Fibroblast of villous mesenchyme (primary cell): ENCODE measurements around the gene SLC25A6. TPM values are rescaled to one million over a fixed set of nuclear protein-coding genes. Genes with fewer than 3 reads are reported as not detected.

ENCODE experiments used
- DNase-seq: peaks from one replicate; pipeline ENCODE4 v3.0.0-alpha.2; 2010; ENCODE audit warnings: low read depth
- H3K4me3 ChIP-seq: 2 replicates; pipeline ENCODE4 v1.5.1; 2011; ENCODE audit warnings: low read depth, mild to moderate bottlenecking, low read length
- total RNA-seq: library from RNA; depleted of rRNA; stranded (reverse); fragments of >200 nt; gene quantifications from 2 replicates; pipeline ENCODE4 v1.2.3, GENCODE V29; 2012
- TF ChIP-seq, protein P1 (sequence below): IDR thresholded peaks from 2 replicates; pipeline ENCODE4 v1.5.1; 2012; ENCODE audit warnings: low read depth, mild to moderate bottlenecking, low read length; ENCODE audit not compliant: insufficient read depth

The SLC25A6 gene
- total RNA-seq, 1 donor: 123 TPM

DNA sequence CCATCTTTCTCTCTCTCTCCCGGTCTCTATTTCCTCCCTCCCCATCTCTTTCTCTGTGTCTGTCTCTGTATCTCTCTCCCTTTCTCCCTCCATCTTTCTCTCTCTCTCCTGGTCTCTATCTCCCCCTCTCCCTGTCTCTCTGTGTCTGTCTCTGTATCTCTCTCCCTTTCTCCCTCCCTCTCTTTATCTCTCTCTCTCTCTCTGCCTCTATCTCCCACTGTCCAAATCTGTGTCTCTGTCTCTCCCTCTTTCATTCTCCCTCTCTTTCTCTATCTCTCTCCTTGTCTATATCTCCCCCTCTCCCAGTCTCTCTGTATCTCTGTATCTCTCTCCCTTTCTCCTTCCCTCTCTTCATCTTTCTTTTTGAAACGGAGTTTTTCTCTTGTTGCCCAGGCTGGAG is 31.7 kb downstream of the SLC25A6 start:
- TF ChIP-seq, protein P1, sequence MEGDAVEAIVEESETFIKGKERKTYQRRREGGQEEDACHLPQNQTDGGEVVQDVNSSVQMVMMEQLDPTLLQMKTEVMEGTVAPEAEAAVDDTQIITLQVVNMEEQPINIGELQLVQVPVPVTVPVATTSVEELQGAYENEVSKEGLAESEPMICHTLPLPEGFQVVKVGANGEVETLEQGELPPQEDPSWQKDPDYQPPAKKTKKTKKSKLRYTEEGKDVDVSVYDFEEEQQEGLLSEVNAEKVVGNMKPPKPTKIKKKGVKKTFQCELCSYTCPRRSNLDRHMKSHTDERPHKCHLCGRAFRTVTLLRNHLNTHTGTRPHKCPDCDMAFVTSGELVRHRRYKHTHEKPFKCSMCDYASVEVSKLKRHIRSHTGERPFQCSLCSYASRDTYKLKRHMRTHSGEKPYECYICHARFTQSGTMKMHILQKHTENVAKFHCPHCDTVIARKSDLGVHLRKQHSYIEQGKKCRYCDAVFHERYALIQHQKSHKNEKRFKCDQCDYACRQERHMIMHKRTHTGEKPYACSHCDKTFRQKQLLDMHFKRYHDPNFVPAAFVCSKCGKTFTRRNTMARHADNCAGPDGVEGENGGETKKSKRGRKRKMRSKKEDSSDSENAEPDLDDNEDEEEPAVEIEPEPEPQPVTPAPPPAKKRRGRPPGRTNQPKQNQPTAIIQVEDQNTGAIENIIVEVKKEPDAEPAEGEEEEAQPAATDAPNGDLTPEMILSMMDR: no peak
- DNase-seq: no peak

DNA sequence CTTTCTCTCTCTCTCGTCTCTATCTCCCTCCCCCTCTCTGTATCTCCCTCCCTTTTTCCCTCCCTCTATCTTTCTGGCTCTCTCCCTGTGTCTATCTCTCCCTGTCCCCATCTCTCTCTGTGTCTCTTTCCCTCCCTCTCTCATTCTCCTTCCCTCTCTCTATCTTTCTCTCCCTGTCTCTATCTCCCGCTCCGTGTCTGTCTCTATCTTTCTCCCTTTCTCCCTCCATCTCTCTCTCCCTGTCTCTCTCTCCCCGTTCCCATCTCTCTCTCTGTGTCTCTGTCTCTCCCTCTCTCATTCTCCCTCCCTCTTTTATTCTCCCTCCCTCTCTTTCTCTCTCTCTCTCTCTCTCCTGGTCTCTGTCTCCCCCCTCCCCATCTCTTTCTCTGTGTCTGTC is 32.4 kb downstream of the SLC25A6 start:
- DNase-seq: no peak
- TF ChIP-seq, protein P1: no peak
- H3K4me3 ChIP-seq: no peak overlapping the region

More for the DNA sequence above, 31.7 kb downstream of the SLC25A6 start:
- H3K4me3 ChIP-seq: no peak overlapping the region

DNA sequence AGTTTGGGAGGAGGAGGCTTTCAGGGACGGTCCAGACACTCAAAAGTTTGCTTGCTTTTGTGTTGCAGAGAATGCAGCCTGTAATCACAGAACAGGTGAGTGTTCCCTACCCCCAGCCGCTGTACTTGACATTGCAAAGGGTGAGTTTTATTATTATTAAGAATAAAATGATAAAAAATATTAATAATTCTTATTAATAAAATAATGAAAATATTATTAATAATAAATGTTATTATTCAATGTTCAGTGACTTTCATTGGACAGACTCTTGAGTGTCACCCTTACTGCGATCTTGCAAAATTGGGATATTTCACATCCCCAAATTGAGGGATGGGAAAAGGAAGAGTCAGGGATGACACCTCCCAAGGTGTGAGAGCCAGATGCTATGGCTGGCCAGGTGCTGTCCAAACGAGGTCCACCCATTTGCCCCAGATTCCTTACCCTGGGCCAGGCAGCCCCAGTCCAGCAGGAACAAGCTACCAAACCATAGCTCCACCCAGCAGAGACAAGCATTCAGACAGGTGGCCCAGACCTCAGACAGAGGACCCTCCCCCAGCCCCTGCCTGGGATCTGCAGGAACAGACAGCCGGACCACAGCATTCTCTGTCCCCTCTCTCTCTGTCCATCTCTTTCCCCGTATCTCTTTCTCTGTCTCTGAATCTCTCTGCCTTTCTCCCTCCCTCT is 33.0 kb downstream of the SLC25A6 start:
- TF ChIP-seq, protein P1: no peak
- DNase-seq: no peak

DNA sequence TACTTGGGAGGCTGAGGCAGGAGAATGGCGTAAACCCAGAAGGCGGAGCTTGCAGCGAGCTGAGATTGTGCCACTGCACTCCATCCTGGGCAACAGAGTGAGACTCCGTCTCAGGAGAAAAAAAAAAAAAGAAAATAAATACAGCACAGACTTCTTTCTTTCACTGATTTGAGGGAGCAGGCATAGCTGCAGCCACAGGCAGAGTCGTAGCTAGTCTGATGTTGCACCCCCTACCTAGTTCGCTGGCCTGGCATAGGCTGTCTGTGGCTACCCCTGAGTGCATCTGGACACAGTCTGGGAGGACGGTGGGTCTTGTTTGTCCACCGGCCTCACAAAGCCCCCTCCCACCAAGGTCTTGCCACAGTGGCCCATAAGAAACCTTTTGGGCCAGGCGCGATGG is 33.9 kb downstream of the SLC25A6 start:
- TF ChIP-seq, protein P1: no peak
- H3K4me3 ChIP-seq: no peak overlapping the region
- no peak for DNase-seq

More for the DNA sequence above, 33.0 kb downstream of the SLC25A6 start:
- no peak overlapping the region for H3K4me3 ChIP-seq

DNA sequence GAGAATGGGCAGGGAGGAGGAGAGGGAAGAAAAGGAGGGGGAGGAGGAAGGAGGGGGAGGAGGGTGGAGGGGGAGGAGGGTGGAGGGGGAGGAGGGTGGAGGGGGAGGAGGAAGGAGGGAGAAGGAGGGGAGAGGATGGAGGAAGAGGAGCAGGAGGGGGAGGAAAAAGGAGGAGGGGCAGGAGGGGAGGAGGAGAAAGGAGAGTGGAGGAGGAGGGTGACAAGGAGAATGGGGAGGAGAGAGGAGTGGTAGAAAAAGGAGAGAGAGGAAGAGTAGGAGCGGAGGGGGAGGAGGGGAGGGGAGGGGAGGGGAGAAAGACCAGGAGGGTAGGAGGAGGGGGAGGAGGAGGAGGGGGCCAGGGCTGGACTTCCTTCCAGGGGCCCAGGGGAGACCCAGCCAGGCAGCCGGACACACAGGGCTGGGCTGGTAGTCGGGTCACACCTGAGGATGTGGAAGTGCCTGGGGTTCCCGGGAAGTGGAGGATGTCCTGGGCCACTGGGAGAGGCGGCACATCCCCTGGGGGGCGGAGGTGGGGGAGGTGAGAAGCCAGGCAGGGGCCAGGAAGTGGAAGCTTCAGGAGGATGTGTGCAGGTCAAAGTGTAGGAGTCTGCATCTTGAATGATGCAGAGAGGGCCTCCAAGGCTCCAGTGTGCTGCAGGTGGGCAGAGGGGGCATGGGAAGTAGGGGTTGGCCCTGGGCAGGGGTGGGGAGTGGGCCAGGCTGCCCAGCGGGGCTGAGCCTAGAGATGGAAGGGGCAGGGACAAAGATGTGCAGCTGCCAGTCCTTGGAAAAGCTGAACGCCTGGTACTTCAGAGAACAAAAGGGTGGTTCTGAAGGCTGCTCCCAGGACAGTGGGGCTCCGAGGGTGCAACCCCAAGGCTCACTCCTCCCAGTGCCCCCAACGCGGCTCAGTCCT is 36.5 kb downstream of the SLC25A6 start:
- TF ChIP-seq, protein P1: no peak
- no peak overlapping the region for H3K4me3 ChIP-seq
- DNase-seq: no peak

DNA sequence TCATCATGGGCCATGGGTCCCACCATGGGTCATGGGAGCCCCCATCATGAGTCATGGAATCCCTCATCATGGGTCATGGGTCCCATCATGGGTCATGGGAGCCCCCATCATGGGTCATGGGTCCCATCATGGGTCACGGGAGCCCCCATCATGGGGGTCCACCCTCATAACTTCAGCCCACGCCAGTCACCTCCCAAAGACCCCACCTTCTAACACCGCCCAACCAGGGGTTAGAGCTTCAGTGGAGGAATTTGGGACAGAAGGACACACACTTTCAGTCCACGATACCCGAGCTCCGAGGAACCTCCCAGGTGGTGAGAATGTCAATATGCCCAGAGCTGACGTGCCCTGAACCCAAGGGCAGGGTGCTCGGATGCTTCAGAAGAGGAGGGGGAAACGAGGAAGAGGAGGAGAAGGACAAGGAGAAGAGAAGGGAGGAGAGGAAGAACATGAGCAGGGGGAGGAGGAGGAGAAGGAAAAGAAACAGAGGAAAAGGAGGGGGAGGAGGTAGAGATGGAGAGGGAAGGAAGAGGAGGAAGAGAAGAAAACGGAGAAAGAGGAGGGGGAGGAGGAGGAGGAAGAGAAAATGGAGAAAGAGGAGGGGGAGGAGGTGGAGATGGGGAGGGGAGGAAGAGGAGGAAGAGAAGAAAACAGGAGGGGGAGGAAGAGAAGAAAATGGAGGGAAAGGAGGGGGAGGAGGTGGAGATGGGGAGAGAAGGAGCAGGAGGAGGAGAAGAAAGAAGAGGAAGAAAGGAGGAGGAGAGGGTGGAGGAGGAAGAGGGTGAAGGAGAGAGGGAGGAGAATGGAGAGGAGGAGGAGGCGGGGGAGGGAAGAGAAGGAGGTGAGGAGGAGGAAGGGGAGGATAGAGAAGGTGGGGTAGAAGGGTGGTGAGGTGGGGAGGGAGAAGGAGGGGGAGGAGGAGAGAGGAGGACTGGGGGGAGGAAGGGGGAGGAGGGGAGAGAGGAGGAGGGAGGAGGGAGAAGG is 37.6 kb downstream of the SLC25A6 start:
- DNase-seq: no peak
- H3K4me3 ChIP-seq: no peak overlapping the region
- TF ChIP-seq, protein P1: no peak
